Ascending aorta (tissue), 2 donors: Measurements from ENCODE around the gene SLC35G2. TPM values are rescaled to one million over a fixed set of nuclear protein-coding genes. Genes with fewer than 3 reads are reported as not detected.

Experiments used
- DNase-seq, 2 donors: peaks; one replicate each; pipeline ENCODE4 v3.0.0-alpha.2; 2019; ENCODE audit warnings: low spot score in 2 of 2
- H3K27ac ChIP-seq, 2 donors: fragments of 200-600 bp; sonication (generic); one replicate each; pipeline ENCODE4 v1.5.1; 2016 to 2017; ENCODE audit warnings: mild to moderate bottlenecking in 1 of 2
- H3K27me3 ChIP-seq: fragments of 200-600 bp; sonication (generic); one replicate; pipeline ENCODE4 v1.5.1; 2017
- H3K36me3 ChIP-seq, 2 donors: fragments of 200-600 bp; sonication (generic); one replicate each; pipeline ENCODE4 v1.5.1; 2016
- H3K4me1 ChIP-seq, 2 donors: fragments of 200-600 bp; sonication (generic); one replicate each; pipeline ENCODE4 v1.5.1; 2016 to 2017; ENCODE audit warnings: mild to moderate bottlenecking in 1 of 2
- H3K4me3 ChIP-seq, 2 donors: fragments of 200-600 bp; sonication (generic); one replicate each; pipeline ENCODE4 v1.5.1; 2016 to 2017; ENCODE audit warnings: mild to moderate bottlenecking in 1 of 2
- H3K9me3 ChIP-seq, 2 donors: fragments of 200-600 bp; sonication (generic); one replicate each; pipeline ENCODE4 v1.5.1; 2016
- CTCF ChIP-seq, 3 experiments: fragments of 200-600 bp in 2 of 3; fragments of 450-650 bp in 1 of 3; sonication (generic) in 2 of 3; IDR thresholded peaks; one replicate each; pipeline ENCODE4 v1.5.1; 2016 to 2019; ENCODE audit warnings: antibody characterized with exemption in 3 of 3, mild to moderate bottlenecking in 1 of 3, moderate library complexity in 1 of 3
- intact Hi-C: fragments of 100-400 bp; cut with DNase I; formaldehyde crosslinking; loops from one replicate; pipeline ENCODE4 v1.15.1; 2023
- total RNA-seq: library from RNA; depleted of rRNA; stranded (reverse); fragments of >200 nt; gene quantifications from one replicate; pipeline ENCODE4 v1.1.0, GENCODE V29; 2016

The SLC35G2 gene
- total RNA-seq, 1 donor from 2014 or later, result 10.0 TPM

GRCh38 chr3:136818191-136818768 lies 646 bp upstream of the SLC35G2 start:
- Histone ChIP-seq H3K4me3 (peak overlapping the region; percentile 72 to 88), H3K36me3 (no peaks in the 10 kb centered on the region), H3K9me3 (no peaks in the 10 kb centered on the region), H3K27ac (peak overlapping the region; percentile 63 to 84), H3K4me1 (peaks cover 2 to 6% of the 10 kb centered on the region in 2 donors), H3K27me3 (no peaks in the 10 kb centered on the region)
- DNase-seq, result peak; percentile 10 to 82
- intact Hi-C loops, result loop anchor here (1.0 to 2.0 kb wide), 3 partner anchors 31 to 195 kb away; partner anchors contain the start of gene NCK1
- no peak for TF ChIP-seq CTCF (IDR thresholded peaks at IDR 0.05)

- peak overlapping the region; percentile 72 to 88 for H3K4me3 ChIP-seq
- peaks cover 0 to 4% of the 10 kb centered on the region in 2 donors for H3K9me3 ChIP-seq
- intact Hi-C loops, result loop anchor here (1.0 to 2.0 kb wide), 3 partner anchors 33 to 193 kb away; partner anchors contain the start of gene STAG1
- peak overlapping the region; percentile 63 to 84 for H3K27ac ChIP-seq
- TF ChIP-seq CTCF (IDR thresholded peaks at IDR 0.05), result no peak
- no peak for DNase-seq
- H3K36me3 ChIP-seq, result no peaks in the 10 kb centered on the region
- H3K27me3 ChIP-seq, result no peaks in the 10 kb centered on the region
- peaks cover 2 to 6% of the 10 kb centered on the region in 2 donors for H3K4me1 ChIP-seq
Observed at GRCh38 chr3:136819392-136819730, 435 bp downstream of the SLC35G2 start.

DNA sequence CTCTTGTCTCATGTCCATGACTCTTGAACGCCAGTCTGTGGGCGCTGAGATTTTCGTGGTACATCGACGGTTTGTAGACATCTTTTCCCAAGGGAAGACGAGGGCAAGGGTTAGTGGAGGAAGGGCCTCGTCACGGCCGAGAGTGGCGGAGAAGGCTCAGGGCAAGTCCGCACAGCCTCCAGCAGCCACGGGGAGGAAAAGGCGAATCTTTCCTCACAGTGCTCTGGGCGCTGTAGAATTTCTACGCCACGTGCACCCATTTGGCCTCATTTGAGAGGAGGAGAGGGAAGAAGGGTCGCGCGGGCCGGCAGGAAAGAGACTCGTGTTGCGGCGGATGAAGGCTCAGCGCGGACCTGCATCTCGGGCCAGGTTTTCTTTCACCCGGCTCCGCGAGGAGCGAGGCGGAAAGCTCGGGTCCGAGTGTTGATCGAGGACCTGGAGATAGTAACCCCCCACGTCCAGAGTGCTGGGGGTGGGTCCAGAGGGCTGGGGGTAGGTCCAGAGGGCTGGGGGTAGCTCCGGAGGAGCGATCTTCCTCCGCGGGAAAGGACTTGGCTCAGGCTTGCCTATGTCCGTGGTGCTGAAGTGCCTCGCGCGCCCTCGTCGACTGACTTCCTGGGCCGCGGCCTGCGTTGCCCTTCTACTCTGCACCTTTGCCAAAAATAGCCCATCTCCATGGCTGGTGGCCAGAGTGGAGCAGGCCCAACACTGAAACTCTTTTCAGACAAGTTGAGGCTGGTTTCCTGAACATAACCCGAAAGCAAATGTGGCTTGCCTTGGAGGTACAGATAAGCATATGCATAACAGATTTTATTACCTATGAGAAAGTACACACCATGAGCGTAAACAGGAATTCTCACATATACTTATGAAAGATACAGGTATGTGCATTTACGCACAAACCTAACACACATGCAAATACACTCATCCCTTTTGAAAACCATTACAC lies 1.1 kb downstream of the SLC35G2 start:
- TF ChIP-seq CTCF (IDR thresholded peaks at IDR 0.05), result no peak
- peak overlapping the region; percentile 63 to 84 for H3K27ac ChIP-seq
- H3K4me3 ChIP-seq, result peak overlapping the region; percentile 72 to 88
- peak in 1 of 2 donors; percentile 69 for DNase-seq
- peaks cover 0 to 4% of the 10 kb centered on the region in 2 donors for H3K9me3 ChIP-seq
- intact Hi-C loops, result loop anchor here (1.0 to 2.0 kb wide), 3 partner anchors 33 to 193 kb away; partner anchors contain the start of gene STAG1
- peaks cover 2 to 6% of the 10 kb centered on the region in 2 donors for H3K4me1 ChIP-seq
- no peaks in the 10 kb centered on the region for H3K27me3 ChIP-seq
- H3K36me3 ChIP-seq, result no peaks in the 10 kb centered on the region

DNA sequence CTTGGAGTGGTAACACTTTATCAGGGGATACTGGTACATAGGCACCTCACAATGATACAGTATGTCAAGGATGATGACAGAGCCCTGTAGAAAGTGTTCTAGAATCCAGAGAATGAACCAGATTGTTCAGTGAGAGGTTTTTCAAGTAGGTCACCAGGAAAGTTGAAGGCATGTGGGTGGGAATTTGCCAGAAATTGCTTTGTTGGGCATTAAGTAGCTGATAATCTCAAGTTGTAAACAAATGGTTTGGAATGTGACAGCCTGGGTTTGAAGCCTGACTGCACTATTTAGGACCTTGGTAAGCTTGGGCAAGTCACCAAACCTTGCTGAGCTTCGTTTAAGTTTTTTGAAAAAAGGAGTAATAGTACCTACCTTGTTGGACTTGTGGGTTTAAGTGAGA lies 12.5 kb downstream of the SLC35G2 start:
- Histone ChIP-seq H3K36me3 (no peaks in the 10 kb centered on the region), H3K27ac (no peak overlapping the region), H3K4me1 (peaks cover 0 to 3% of the 10 kb centered on the region in 2 donors), H3K4me3 (no peak overlapping the region), H3K27me3 (no peaks in the 10 kb centered on the region), H3K9me3 (no peaks in the 10 kb centered on the region)
- no peak for DNase-seq
- intact Hi-C loops, result no loop called here
- TF ChIP-seq CTCF (IDR thresholded peaks at IDR 0.05), result no peak

GRCh38 chr3:136835089-136835812 lies 16.3 kb downstream of the SLC35G2 start:
- no peaks in the 10 kb centered on the region for H3K36me3 ChIP-seq
- no peaks in the 10 kb centered on the region for H3K9me3 ChIP-seq
- no peaks in the 10 kb centered on the region for H3K27me3 ChIP-seq
- H3K27ac ChIP-seq, result no peak overlapping the region
- intact Hi-C loops, result no loop called here
- H3K4me3 ChIP-seq, result no peak overlapping the region
- TF ChIP-seq CTCF (IDR thresholded peaks at IDR 0.05), result no peak
- H3K4me1 ChIP-seq, result peaks cover 0 to 16% of the 10 kb centered on the region in 2 donors
- DNase-seq, result no peak
